ENCODE measurements around the gene GUCA1A.

The GUCA1A gene

DNA sequence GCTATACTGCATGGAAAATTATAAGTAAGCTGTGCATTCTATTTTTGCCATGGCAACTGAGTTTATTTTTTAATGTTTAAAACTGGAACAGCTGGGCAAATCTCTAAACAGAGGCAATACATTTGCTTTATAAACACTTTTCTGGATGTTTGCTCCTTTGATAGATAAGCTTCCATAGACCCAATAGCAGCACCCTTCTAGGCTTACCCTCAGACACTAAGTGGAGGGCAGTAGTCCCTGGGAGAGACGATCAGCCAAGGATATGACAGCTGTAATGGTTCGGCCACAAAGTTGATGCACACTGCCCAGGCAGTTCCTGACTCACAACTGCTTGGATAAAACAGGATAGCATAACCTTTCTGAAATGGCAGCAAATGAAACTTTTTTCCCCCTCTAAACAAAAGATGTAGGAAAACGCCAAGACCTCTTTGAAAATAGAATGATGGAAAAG lies 53.0 kb downstream of the GUCA1A start:
- Histone ChIP-seq H3K9ac (ENCODE audit: low read length) (peak overlapping the region; percentile 74; the same call in 1 of the 2 replicates), H4K20me1 (ENCODE audit: insufficient read depth, low read length) (no peaks in the 10 kb centered on the region), H3K36me3 (replicated peaks; ENCODE audit: low read depth, low read length) (peaks cover 19% of the 10 kb centered on the region), H3K27me3 (ENCODE audit: low read depth, low read length) (no peaks in the 10 kb centered on the region), H3K4me1 (ENCODE audit: low read length) (peaks cover 64% of the 10 kb centered on the region), H3K9me3 (ENCODE audit: insufficient read depth, low read length) (no peaks in the 10 kb centered on the region), H3K27ac (ENCODE audit: low read length) (peak overlapping the region; percentile 91), H3K4me2 (ENCODE audit: low read length) (peak overlapping the region; percentile 85; the same call in 1 of the 2 replicates), H2AFZ (ENCODE audit: low read depth, low read length) (no peak overlapping the region), H3K4me3 (ENCODE audit: low read length) (no peak overlapping the region), H3K79me2 (ENCODE audit: low read length) (no peaks in the 10 kb centered on the region)
- TF ChIP-seq EZH2phosphoT487 (IDR thresholded peaks at IDR 0.05; ENCODE audit: low read depth), result no peak
- TF ChIP-seq, protein P1, sequence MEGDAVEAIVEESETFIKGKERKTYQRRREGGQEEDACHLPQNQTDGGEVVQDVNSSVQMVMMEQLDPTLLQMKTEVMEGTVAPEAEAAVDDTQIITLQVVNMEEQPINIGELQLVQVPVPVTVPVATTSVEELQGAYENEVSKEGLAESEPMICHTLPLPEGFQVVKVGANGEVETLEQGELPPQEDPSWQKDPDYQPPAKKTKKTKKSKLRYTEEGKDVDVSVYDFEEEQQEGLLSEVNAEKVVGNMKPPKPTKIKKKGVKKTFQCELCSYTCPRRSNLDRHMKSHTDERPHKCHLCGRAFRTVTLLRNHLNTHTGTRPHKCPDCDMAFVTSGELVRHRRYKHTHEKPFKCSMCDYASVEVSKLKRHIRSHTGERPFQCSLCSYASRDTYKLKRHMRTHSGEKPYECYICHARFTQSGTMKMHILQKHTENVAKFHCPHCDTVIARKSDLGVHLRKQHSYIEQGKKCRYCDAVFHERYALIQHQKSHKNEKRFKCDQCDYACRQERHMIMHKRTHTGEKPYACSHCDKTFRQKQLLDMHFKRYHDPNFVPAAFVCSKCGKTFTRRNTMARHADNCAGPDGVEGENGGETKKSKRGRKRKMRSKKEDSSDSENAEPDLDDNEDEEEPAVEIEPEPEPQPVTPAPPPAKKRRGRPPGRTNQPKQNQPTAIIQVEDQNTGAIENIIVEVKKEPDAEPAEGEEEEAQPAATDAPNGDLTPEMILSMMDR (IDR thresholded peaks at IDR 0.05; ENCODE audit: low read depth, low read length), result no peak

DNA sequence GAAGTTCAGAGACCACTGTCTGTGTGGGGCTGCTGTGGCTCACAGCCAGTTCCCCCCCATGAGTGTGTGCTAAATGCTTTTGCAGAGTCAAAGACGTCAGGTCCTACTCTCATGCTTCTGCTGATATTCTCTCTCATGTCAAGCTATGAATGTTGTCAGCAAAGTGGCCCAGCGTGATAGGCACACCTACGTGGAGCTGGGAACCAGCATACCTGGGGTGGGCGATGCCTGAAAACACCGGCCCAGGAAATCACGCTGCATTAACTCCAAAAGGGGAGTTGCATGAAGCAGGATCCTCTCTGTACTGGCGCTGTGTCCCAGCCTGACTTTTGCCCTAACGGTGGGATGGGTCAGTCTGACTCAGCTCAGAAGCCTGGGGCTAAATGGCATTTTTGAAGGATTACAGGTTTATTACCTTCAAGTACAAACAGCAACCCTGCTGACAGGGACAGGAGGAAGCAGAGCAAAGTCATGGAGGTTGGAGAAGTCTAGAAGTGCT lies 53.5 kb downstream of the GUCA1A start:
- H3K27ac ChIP-seq (ENCODE audit: low read length), result peak overlapping the region; percentile 16
- H3K4me1 ChIP-seq (ENCODE audit: low read length), result peaks cover 59% of the 10 kb centered on the region
- peaks cover 23% of the 10 kb centered on the region for H3K36me3 ChIP-seq (replicated peaks; ENCODE audit: low read depth, low read length)

DNA sequence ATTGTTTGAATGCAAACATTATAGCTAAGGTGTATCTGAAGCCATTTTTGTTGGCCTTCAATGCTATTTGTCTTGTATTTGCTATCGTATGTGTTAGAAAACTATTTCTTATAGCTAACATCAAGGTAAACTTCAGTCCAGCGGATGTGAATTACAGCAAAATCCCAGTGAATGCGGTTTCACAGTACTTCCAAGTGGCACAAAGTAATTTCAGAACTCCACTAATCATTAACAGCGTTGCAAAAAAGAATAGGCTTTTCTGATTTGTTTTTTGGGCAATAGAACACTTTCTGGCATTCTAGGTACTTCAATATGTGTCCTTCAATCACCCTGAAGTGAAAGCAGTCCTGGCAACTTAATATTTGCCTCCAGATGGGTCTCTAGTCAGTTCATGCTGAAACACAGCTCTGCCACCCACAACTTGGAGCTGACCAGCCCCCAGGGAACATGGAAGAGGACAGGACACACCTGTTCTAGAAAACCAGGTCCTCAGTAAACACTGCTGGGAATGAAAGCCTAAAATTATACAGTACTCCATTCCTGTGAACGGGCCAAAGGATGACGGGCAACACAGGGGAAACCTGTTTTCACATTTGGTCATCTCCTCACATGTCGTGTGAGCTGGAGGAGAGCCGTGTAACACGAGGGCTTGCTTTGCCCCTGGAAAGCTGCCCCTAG lies 54.1 kb downstream of the GUCA1A start:
- Histone ChIP-seq H3K4me1 (ENCODE audit: low read length) (peaks cover 54% of the 10 kb centered on the region), H3K4me3 (ENCODE audit: low read length) (no peak overlapping the region), H3K27me3 (ENCODE audit: low read depth, low read length) (no peaks in the 10 kb centered on the region), H4K20me1 (ENCODE audit: insufficient read depth, low read length) (no peaks in the 10 kb centered on the region), H3K9ac (ENCODE audit: low read length) (no peak overlapping the region; the same call in 1 of the 2 replicates), H2AFZ (ENCODE audit: low read depth, low read length) (no peak overlapping the region), H3K36me3 (replicated peaks; ENCODE audit: low read depth, low read length) (peaks cover 27% of the 10 kb centered on the region), H3K9me3 (ENCODE audit: insufficient read depth, low read length) (no peaks in the 10 kb centered on the region), H3K27ac (ENCODE audit: low read length) (peak overlapping the region; percentile 16), H3K4me2 (ENCODE audit: low read length) (peak overlapping the region; percentile 18), H3K79me2 (ENCODE audit: low read length) (no peaks in the 10 kb centered on the region)
- TF ChIP-seq, protein P1 (IDR thresholded peaks at IDR 0.05; ENCODE audit: low read depth, low read length), result no peak
- no peak for TF ChIP-seq EZH2phosphoT487 (IDR thresholded peaks at IDR 0.05; ENCODE audit: low read depth)

More for the DNA sequence above, 53.5 kb downstream of the GUCA1A start:
- H4K20me1 ChIP-seq (ENCODE audit: insufficient read depth, low read length), result no peaks in the 10 kb centered on the region
- H3K9ac ChIP-seq (ENCODE audit: low read length), result peak overlapping the region; percentile 74; the same call in 1 of the 2 replicates
- H3K27me3 ChIP-seq (ENCODE audit: low read depth, low read length), result no peaks in the 10 kb centered on the region
- no peaks in the 10 kb centered on the region for H3K79me2 ChIP-seq (ENCODE audit: low read length)
- TF ChIP-seq, protein P1 (IDR thresholded peaks at IDR 0.05; ENCODE audit: low read depth, low read length), result no peak
- TF ChIP-seq EZH2phosphoT487 (IDR thresholded peaks at IDR 0.05; ENCODE audit: low read depth), result no peak
- peak overlapping the region; percentile 18 for H3K4me2 ChIP-seq (ENCODE audit: low read length)
- H3K9me3 ChIP-seq (ENCODE audit: insufficient read depth, low read length), result no peaks in the 10 kb centered on the region
- H3K4me3 ChIP-seq (ENCODE audit: low read length), result no peak overlapping the region
- no peak overlapping the region for H2AFZ ChIP-seq (ENCODE audit: low read depth, low read length)

DNA sequence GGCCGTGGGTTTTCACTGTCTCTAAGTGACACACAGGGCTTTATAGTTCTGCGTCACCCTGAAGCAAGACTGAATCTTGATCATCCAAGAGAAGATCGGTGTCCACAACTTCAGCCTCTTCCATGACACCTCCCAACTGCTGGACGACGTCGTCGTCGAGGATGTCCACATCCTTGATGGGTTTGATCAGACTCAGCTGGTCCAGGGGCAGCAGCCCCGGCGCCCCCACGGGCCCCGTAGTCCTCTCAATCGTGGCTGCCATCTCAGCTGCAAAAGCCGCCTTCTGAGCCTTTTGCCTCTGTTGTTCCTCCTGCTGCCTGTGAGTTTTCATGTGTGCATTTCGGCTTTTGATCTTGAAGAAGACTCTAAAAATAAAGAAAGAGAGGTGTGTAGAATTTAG lies 55.1 kb downstream of the GUCA1A start:
- peaks cover 48% of the 10 kb centered on the region for H3K4me1 ChIP-seq (ENCODE audit: low read length)
- no peaks in the 10 kb centered on the region for H3K27me3 ChIP-seq (ENCODE audit: low read depth, low read length)
- no peaks in the 10 kb centered on the region for H4K20me1 ChIP-seq (ENCODE audit: insufficient read depth, low read length)
- no peak overlapping the region for H3K4me2 ChIP-seq (ENCODE audit: low read length)
- no peaks in the 10 kb centered on the region for H3K9me3 ChIP-seq (ENCODE audit: insufficient read depth, low read length)
- H3K27ac ChIP-seq (ENCODE audit: low read length), result no peak overlapping the region
- TF ChIP-seq, protein P1 (IDR thresholded peaks at IDR 0.05; ENCODE audit: low read depth, low read length), result no peak
- no peak for TF ChIP-seq EZH2phosphoT487 (IDR thresholded peaks at IDR 0.05; ENCODE audit: low read depth)
- H3K79me2 ChIP-seq (ENCODE audit: low read length), result no peaks in the 10 kb centered on the region
- no peak overlapping the region for H3K4me3 ChIP-seq (ENCODE audit: low read length)
- no peak overlapping the region for H2AFZ ChIP-seq (ENCODE audit: low read depth, low read length)
- H3K9ac ChIP-seq (ENCODE audit: low read length), result no peak overlapping the region
- H3K36me3 ChIP-seq (replicated peaks; ENCODE audit: low read depth, low read length), result peaks cover 31% of the 10 kb centered on the region

Measured in OCI-LY3 (cell line).